Neural progenitor cell (in vitro differentiated cells): ENCODE results near the gene CNTRL.

Experiments
- EZH2 ChIP-seq: fragments of 200-600 bp; sonication (generic); IDR thresholded peaks from 2 replicates; pipeline ENCODE4 v1.6.1; 2017; ENCODE audit warnings: antibody characterized with exemption, mild to moderate bottlenecking, moderate library complexity
- TF ChIP-seq, protein P1 (sequence below): fragments of 200-600 bp; sonication (generic); IDR thresholded peaks from 2 replicates; pipeline ENCODE4 v1.5.1; 2017; ENCODE audit warnings: antibody characterized with exemption, mild to moderate bottlenecking

DNA sequence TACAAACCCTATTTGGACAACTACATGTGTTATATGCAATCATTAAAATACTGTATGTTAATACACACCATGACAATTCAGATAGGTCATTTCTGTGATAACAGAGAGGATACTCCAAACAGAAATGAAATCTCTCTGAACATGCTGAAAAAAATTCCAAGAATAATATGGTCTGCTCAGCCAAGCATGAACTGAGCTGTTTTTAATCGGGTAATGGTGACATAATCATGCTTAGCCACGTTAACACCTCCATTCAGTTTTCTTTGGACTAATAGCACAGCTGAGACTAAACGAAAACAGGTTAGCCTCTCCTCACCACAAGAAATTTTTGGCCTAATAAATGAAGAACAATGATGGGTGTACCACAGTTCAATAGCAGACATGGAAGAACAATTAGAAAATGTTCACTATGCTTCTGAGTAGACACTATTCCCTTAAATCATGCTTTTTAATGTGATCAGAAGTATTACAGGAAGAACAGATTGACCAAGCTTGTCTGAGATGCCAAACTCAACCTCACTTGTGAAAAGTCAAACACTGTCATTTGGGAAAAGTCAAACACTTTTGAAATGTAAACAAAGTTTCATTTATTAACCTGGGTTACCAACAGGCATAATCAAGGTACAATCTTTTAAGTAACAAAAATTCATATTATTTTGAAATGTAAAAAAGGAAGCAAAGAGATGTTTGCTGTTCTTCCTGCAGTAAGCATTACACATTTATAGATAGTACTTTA lies 107.5 kb downstream of the CNTRL start:
- TF ChIP-seq, protein P1, sequence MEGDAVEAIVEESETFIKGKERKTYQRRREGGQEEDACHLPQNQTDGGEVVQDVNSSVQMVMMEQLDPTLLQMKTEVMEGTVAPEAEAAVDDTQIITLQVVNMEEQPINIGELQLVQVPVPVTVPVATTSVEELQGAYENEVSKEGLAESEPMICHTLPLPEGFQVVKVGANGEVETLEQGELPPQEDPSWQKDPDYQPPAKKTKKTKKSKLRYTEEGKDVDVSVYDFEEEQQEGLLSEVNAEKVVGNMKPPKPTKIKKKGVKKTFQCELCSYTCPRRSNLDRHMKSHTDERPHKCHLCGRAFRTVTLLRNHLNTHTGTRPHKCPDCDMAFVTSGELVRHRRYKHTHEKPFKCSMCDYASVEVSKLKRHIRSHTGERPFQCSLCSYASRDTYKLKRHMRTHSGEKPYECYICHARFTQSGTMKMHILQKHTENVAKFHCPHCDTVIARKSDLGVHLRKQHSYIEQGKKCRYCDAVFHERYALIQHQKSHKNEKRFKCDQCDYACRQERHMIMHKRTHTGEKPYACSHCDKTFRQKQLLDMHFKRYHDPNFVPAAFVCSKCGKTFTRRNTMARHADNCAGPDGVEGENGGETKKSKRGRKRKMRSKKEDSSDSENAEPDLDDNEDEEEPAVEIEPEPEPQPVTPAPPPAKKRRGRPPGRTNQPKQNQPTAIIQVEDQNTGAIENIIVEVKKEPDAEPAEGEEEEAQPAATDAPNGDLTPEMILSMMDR: no peak
- TF ChIP-seq EZH2: no peak
